KOPT-K1 (cell line): ENCODE data around the gene CYBRD1.

ENCODE experiments used
- H3K27ac ChIP-seq: fragments of 200-600 bp; sonication (generic); 2 replicates; pipeline ENCODE4 v1.5.1; 2016; ENCODE audit warnings: antibody characterized with exemption, mild to moderate bottlenecking, low read depth, low read length; ENCODE audit not compliant: poor library complexity, severe bottlenecking
- H3K36me3 ChIP-seq: fragments of 200-600 bp; sonication (generic); 2 replicates; pipeline ENCODE4 v1.5.1; 2017; ENCODE audit warnings: antibody characterized with exemption, mild to moderate bottlenecking, low read length, moderate library complexity; ENCODE audit not compliant: insufficient read depth
- H3K9me3 ChIP-seq: fragments of 200-600 bp; sonication (generic); 2 replicates; pipeline ENCODE4 v1.5.1; 2017; ENCODE audit warnings: antibody characterized with exemption, low read length, mild to moderate bottlenecking; ENCODE audit not compliant: insufficient read depth, poor library complexity, severe bottlenecking

CYBRD1 gene

GRCh38 chr2:171509945-171510731, 12.1 kb upstream of the CYBRD1 start:
- Histone ChIP-seq H3K9me3 (no peaks in the 10 kb centered on the region), H3K36me3 (no peaks in the 10 kb centered on the region), H3K27ac (peak overlapping the region; percentile 30)

GRCh38 chr2:171512014-171512413, 10.3 kb upstream of the CYBRD1 start:
- no peaks in the 10 kb centered on the region for H3K36me3 ChIP-seq
- H3K9me3 ChIP-seq, result no peaks in the 10 kb centered on the region
- no peak overlapping the region for H3K27ac ChIP-seq

GRCh38 chr2:171512683-171513195, 9.5 kb upstream of the CYBRD1 start:
- Histone ChIP-seq H3K27ac (no peak overlapping the region), H3K36me3 (no peaks in the 10 kb centered on the region), H3K9me3 (no peaks in the 10 kb centered on the region)

GRCh38 chr2:171513719-171514160, 8.5 kb upstream of the CYBRD1 start:
- Histone ChIP-seq H3K9me3 (no peaks in the 10 kb centered on the region), H3K27ac (no peak overlapping the region)

GRCh38 chr2:171514908-171515582, 7.2 kb upstream of the CYBRD1 start:
- Histone ChIP-seq H3K9me3 (no peaks in the 10 kb centered on the region), H3K27ac (no peak overlapping the region), H3K36me3 (no peaks in the 10 kb centered on the region)

More at GRCh38 chr2:171513719-171514160, 8.5 kb upstream of the CYBRD1 start:
- H3K36me3 ChIP-seq, result no peaks in the 10 kb centered on the region

GRCh38 chr2:171515672-171516298, 6.5 kb upstream of the CYBRD1 start:
- Histone ChIP-seq H3K9me3 (no peaks in the 10 kb centered on the region), H3K36me3 (no peaks in the 10 kb centered on the region), H3K27ac (no peak overlapping the region)

- H3K36me3 ChIP-seq, result no peaks in the 10 kb centered on the region
- no peaks in the 10 kb centered on the region for H3K9me3 ChIP-seq
Observed at GRCh38 chr2:171516793-171517192, 5.5 kb upstream of the CYBRD1 start.

GRCh38 chr2:171520471-171520870, 1.8 kb upstream of the CYBRD1 start:
- no peak overlapping the region for H3K27ac ChIP-seq
- H3K36me3 ChIP-seq, result no peaks in the 10 kb centered on the region
- no peaks in the 10 kb centered on the region for H3K9me3 ChIP-seq

More at GRCh38 chr2:171516793-171517192, 5.5 kb upstream of the CYBRD1 start:
- no peak overlapping the region for H3K27ac ChIP-seq

- Histone ChIP-seq H3K27ac (peak overlapping the region; percentile 73), H3K9me3 (no peaks in the 10 kb centered on the region), H3K36me3 (no peaks in the 10 kb centered on the region)
Observed at GRCh38 chr2:171521361-171522051, 768 bp upstream of the CYBRD1 start.

GRCh38 chr2:171522788-171523087, 464 bp downstream of the CYBRD1 start:
- H3K27ac ChIP-seq, result peak overlapping the region; percentile 73
- no peaks in the 10 kb centered on the region for H3K36me3 ChIP-seq
- no peaks in the 10 kb centered on the region for H3K9me3 ChIP-seq

GRCh38 chr2:171523088-171524017, 1.1 kb downstream of the CYBRD1 start:
- no peaks in the 10 kb centered on the region for H3K36me3 ChIP-seq
- H3K9me3 ChIP-seq, result no peaks in the 10 kb centered on the region
- H3K27ac ChIP-seq, result peak overlapping the region; percentile 73

- H3K27ac ChIP-seq, result no peak overlapping the region
- no peaks in the 10 kb centered on the region for H3K36me3 ChIP-seq
- H3K9me3 ChIP-seq, result no peaks in the 10 kb centered on the region
Observed at GRCh38 chr2:171524018-171524401, 1.7 kb downstream of the CYBRD1 start.

GRCh38 chr2:171529914-171530313, 7.6 kb downstream of the CYBRD1 start:
- Histone ChIP-seq H3K9me3 (peaks cover 5% of the 10 kb centered on the region), H3K27ac (no peak overlapping the region), H3K36me3 (no peaks in the 10 kb centered on the region)

GRCh38 chr2:171530378-171530777, 8.1 kb downstream of the CYBRD1 start:
- Histone ChIP-seq H3K27ac (no peak overlapping the region), H3K36me3 (no peaks in the 10 kb centered on the region), H3K9me3 (peaks cover 5% of the 10 kb centered on the region)
